Neural crest cell (in vitro differentiated cells): ENCODE data around the gene ART3. TPM values are rescaled to one million over a fixed set of nuclear protein-coding genes. Genes with fewer than 3 reads are reported as not detected.

Experiments used
- DNase-seq: peaks from one replicate; pipeline ENCODE4 v3.0.0; 2021; ENCODE audit warnings: low read depth, mixed read lengths, low spot score
- H3K27ac Mint-ChIP-seq: one replicate; pipeline ENCODE4 v1.8.0; 2021; ENCODE audit warnings: mild to moderate bottlenecking, mixed read lengths; ENCODE audit not compliant: unreplicated experiment
- H3K27me3 Mint-ChIP-seq: 2 replicates; pipeline ENCODE4 v1.8.0; 2021; ENCODE audit warnings: low read depth, mild to moderate bottlenecking, mixed read lengths
- H3K36me3 Mint-ChIP-seq: 2 replicates; pipeline ENCODE4 v1.8.0; 2021; ENCODE audit warnings: low read depth, mild to moderate bottlenecking, mixed read lengths
- H3K4me1 Mint-ChIP-seq: 2 replicates; pipeline ENCODE4 v1.8.0; 2021; ENCODE audit warnings: mixed read lengths
- H3K4me3 Mint-ChIP-seq: one replicate; pipeline ENCODE4 v1.8.0; 2021; ENCODE audit warnings: mild to moderate bottlenecking, mixed read lengths
- H3K9me3 Mint-ChIP-seq: 2 replicates; pipeline ENCODE4 v1.8.0; 2021; ENCODE audit warnings: mixed read lengths
- CTCF ChIP-seq: fragments of 200-600 bp; sonication (generic); conservative IDR thresholded peaks from 2 replicates; pipeline ENCODE4 v1.5.0; 2021; ENCODE audit warnings: antibody characterized with exemption, mild to moderate bottlenecking
- total RNA-seq: library from RNA; stranded (reverse); gene quantifications from 2 replicates; pipeline ENCODE4 v1.2.1, GENCODE V29; 2021

ART3 gene
- total RNA-seq, 1 donor from 2014 or later = not detected

GRCh38 chr4:76120199-76120598 is 45.7 kb downstream of the ART3 start:
- TF ChIP-seq CTCF = no peak
- Mint-ChIP-seq H3K36me3 (peaks cover 44% of the 10 kb centered on the region), H3K9me3 (no peaks in the 10 kb centered on the region), H3K27ac (no peak overlapping the region), H3K4me1 (no peaks in the 10 kb centered on the region), H3K27me3 (no peaks in the 10 kb centered on the region), H3K4me3 (no peak overlapping the region)
- no peak for DNase-seq

GRCh38 chr4:76125816-76126215 is 51.3 kb downstream of the ART3 start:
- H3K9me3 Mint-ChIP-seq = no peaks in the 10 kb centered on the region
- H3K4me3 Mint-ChIP-seq = no peak overlapping the region
- no peak for TF ChIP-seq CTCF
- DNase-seq = no peak
- H3K27me3 Mint-ChIP-seq = no peaks in the 10 kb centered on the region
- no peaks in the 10 kb centered on the region for H3K4me1 Mint-ChIP-seq
- H3K27ac Mint-ChIP-seq = no peak overlapping the region
- H3K36me3 Mint-ChIP-seq = peaks cover 36% of the 10 kb centered on the region

- H3K4me3 Mint-ChIP-seq = no peak overlapping the region
- no peak for TF ChIP-seq CTCF
- no peak for DNase-seq
- H3K36me3 Mint-ChIP-seq = peaks cover 32% of the 10 kb centered on the region
- H3K27me3 Mint-ChIP-seq = no peaks in the 10 kb centered on the region
- no peak overlapping the region for H3K27ac Mint-ChIP-seq
- no peaks in the 10 kb centered on the region for H3K9me3 Mint-ChIP-seq
- no peaks in the 10 kb centered on the region for H3K4me1 Mint-ChIP-seq
Measured at GRCh38 chr4:76127754-76128153, 53.2 kb downstream of the ART3 start.

- no peak for TF ChIP-seq CTCF
- no peak for DNase-seq
- H3K9me3 Mint-ChIP-seq = no peaks in the 10 kb centered on the region
- H3K27ac Mint-ChIP-seq = no peak overlapping the region
- H3K27me3 Mint-ChIP-seq = no peaks in the 10 kb centered on the region
- H3K4me3 Mint-ChIP-seq = no peak overlapping the region
- peaks cover 4% of the 10 kb centered on the region for H3K4me1 Mint-ChIP-seq
- peaks cover 10% of the 10 kb centered on the region for H3K36me3 Mint-ChIP-seq
Measured at GRCh38 chr4:76141241-76141640, 66.7 kb downstream of the ART3 start.

GRCh38 chr4:76144546-76144945 is 70.0 kb downstream of the ART3 start:
- TF ChIP-seq CTCF = no peak
- DNase-seq = no peak
- H3K27ac Mint-ChIP-seq = no peak overlapping the region
- peaks cover 8% of the 10 kb centered on the region for H3K36me3 Mint-ChIP-seq
- H3K4me1 Mint-ChIP-seq = peaks cover 29% of the 10 kb centered on the region
- no peaks in the 10 kb centered on the region for H3K27me3 Mint-ChIP-seq
- peak overlapping the region; percentile 65 for H3K4me3 Mint-ChIP-seq
- no peaks in the 10 kb centered on the region for H3K9me3 Mint-ChIP-seq
